ACHN (cell line): ENCODE measurements around the gene ARHGAP10.
A peak's percentile ranks its signal among the peaks of the same experiment; 100 is the strongest.
"Not testable (repeated sequence)": the region's sequence is repeated elsewhere in the genome, so short reads cannot be mapped to it uniquely, and the experiment has no call there.

Source experiments
- DNase-seq: peaks from one replicate; pipeline ENCODE4 v3.0.0-alpha.2; 2015
- in situ Hi-C: cut with HindIII; loops from 2 replicates; pipeline ENCODE4 v1.10.0; 2017; ENCODE audit warnings: low sequenced_read_pairs, low pct_ligation_motif_present, low pct_unique_long_range_greater_than_20kb

Gene ARHGAP10

DNA sequence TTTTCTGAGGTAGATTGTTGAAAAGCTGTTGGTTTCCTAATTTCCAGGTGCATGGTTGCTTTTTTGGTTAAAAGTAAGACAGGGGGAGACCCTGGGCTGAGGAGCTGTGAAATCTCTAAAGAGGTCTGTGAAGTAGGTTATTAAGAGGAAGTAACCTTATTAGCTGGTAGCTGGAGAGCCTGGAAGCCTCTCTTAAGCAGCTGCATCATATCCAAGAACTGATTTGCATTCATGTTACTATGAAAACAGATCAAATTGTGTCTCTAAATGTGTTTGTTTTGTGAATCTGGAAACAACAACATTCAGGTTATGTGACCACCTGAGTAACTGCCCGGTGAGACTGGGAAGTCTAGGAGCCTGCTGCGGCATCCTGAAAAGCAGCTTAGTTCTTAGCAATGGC, 54.1 kb downstream of the ARHGAP10 start:
- DNase-seq = no peak
- in situ Hi-C loops = no loop called here

- in situ Hi-C loops = no loop called here
- DNase-seq = no peak
Measured at GRCh38 chr4:147786531-147786930, 54.6 kb downstream of the ARHGAP10 start.

- no peak for DNase-seq
Measured at GRCh38 chr4:147787204-147787603, 55.3 kb downstream of the ARHGAP10 start.

DNA sequence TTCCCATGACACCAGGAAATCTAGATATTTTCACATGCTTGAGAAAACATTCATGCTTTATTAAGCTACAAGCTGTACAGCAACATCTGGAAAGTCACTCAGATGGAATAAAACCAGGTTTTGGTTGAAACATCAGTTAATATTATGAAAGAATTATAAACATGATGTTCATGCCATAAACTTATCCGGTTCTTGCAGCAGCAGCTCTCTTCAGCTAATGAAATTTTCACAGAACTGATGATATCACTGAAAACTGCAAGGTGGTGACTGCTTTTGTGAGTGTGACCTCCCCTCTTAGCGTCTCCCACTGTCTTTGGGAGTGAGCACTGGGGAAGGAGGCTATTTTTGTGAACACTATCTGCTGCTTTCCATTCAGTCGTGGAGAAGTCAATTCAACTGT, 56.9 kb downstream of the ARHGAP10 start:
- DNase-seq = no peak
- in situ Hi-C loops = no loop called here

More at GRCh38 chr4:147787204-147787603, 55.3 kb downstream of the ARHGAP10 start:
- in situ Hi-C loops = no loop called here

DNA sequence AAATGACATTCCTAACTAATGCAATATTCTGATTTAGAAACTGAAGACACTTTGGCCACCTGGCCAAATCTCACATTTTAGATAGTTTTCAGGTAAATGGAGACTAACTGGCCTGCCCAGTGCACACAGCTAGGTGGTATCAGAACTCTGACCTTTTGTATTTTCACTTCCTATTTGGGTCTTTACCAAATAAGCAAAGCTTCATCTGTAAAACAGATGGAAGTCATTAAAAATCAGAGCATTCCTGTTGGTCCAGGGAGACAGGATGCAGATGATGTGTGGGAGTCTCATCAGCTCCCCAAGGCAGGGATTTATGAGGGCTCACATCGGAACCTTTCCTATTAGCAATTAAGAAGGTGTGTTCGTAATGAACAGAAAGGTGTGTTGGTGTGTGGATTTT, 57.7 kb downstream of the ARHGAP10 start:
- no peak for DNase-seq
- in situ Hi-C loops = no loop called here

DNA sequence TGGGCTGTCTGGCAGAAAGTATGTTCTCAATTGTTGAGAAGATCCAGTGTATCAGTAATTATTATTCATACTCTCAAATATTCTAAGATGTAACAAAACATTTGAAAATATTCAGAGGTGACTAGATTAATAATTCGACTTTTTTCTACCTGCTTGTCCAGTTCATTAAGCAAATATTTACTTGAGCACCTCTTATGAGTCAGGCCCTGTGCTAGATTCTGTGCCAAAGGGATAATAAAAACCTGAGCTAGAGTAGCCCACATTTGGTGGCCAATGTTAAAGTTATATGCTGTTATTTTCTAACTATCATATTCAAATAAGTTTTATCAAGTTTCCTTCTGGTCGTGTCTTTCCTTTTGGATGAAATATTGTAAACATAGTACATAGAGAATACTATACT, 58.5 kb downstream of the ARHGAP10 start:
- in situ Hi-C loops = no loop called here
- DNase-seq = no peak

- in situ Hi-C loops = no loop called here
- DNase-seq = no peak
Measured at GRCh38 chr4:147791341-147791740, 59.5 kb downstream of the ARHGAP10 start.

DNA sequence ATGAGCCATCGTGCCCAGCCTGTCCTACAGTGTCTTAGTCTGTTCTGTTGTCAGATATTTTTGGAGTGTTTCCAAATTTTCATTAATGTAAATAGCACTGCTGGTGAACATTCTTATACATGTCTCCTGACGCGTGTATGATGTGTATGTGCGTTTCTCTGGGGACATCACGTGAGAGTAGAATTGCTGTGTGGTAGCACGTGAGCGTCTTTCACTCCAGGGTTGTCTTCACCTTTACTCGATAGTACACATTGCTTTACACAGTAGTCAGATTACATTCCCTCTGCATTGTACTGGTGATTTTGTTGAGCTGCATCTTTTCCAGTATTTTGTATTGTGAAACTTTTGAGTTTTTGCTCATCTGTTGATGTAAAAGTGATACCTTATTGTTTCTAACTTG, 60.0 kb downstream of the ARHGAP10 start:
- in situ Hi-C loops = no loop called here
- no peak for DNase-seq

GRCh38 chr4:147793569-147794313, 61.9 kb downstream of the ARHGAP10 start:
- in situ Hi-C loops = no loop called here

DNA sequence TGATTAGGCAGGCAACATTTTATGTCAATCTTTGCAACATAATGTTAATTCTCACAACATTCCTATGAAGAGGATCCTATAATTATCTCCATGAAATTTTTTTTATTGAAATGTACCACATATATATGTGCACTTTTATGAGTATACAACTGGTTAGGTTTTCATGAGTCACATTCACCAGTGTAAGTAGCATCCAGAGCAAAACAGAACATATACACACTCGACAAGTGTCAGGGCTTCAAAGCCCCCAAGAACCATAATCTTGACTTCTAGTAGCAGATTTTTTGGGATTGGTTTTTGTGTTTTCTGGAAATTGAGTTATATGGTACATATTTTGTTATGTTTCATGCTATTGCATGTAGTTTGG, 62.4 kb downstream of the ARHGAP10 start:
- no peak for DNase-seq
- in situ Hi-C loops = no loop called here

More at GRCh38 chr4:147793569-147794313, 61.9 kb downstream of the ARHGAP10 start:
- peak; percentile 54 for DNase-seq

DNA sequence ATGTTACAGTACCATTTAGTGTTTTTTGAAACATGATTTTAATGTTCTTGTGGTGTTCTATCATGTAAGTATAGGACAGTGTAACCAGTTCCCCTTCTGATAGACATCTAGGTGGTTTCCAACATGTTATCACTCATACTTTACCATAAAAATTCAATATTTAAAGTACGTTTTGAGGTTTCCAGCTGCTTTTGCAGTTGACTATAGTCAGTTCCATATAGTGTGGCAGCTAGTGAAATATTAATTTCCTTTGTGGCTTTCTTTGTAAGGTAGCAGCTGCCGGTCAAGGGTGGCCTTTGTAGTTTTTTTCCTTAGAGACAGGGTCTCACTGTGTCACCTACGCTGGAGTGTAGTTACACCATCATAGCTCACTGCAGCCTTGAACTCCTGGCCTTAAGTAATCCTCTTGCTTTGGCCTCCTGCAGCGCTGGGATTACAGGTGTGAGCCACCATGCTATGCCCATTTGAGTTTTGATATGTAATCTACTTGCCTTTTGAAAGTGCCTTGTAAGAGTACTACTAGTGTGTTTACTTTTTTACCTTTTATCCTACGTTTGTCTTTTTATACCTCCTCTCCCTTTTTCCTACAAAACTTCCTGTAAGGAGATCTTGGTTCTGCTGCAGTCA, 63.0 kb downstream of the ARHGAP10 start:
- DNase-seq = no peak
- in situ Hi-C loops = no loop called here

DNA sequence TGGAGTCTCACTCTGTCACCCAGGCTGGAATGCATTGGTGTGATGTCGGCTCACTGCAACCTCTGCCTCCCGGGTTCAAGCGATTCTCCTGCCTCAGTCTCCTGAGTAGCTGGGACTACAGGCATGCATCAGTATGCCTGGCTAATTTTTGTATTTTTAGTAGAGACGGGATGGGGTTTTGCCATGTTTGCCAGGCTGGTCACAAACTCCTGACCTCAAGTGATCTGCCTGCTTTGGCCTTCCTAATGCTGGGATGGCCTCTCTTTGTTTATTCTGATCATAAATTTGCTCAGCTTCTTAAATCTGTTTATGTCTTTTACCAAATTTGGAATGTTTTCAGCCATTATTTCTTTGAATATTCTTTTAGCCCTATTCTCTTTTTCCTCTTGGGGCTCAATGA, 67.2 kb downstream of the ARHGAP10 start:
- in situ Hi-C loops, DNase-seq: not testable (repeated sequence)

DNA sequence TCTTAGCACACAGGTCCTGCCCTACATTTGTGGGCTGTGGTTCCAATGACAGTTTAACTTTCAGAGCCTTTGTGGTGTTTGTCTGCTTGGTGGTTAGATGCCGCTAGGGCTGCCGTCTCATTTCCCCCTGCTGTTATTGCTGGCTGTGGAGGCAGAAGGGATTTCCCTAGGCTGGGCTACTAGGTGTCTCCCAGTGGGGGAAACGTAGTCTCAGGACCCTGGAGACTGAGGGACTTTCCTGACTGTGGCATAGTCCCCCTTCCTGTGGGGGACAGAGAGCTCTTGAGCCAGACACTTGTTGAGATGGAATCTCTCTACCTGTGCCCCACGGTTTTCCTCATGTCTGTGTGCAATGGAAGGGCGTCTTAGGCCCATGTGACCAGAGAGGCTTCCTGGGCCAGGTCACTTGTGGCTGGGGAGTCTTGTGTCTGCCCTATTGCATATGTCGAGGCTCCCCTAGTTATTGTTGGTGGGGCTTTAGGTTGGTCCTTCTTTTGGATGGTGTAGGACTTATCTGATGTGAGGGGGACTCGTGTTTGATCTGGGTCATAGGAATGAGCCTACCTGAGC, 68.2 kb downstream of the ARHGAP10 start:
- DNase-seq = no peak
- in situ Hi-C loops = no loop called here

DNA sequence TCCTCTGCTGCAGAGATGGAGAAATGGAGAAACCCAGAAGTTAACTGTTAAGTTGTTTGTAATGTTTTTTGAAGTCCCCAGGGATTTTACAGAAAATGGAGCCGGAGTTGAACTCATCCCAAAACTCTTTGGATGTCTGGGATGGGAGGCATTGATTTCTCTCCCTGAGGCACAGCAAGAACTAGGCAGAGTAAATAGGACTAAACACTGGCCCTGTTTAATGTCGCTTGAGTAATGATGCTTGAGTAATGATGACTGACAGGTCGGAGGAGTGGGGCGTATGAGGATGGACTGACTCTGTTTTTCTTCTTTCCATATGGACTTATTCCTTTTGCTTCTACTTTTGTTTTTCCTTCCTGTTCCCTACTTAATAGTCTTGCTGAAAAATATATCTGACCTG, 69.9 kb downstream of the ARHGAP10 start:
- in situ Hi-C loops = no loop called here
- DNase-seq = no peak

GRCh38 chr4:147802346-147802745, 70.5 kb downstream of the ARHGAP10 start:
- in situ Hi-C loops = no loop called here
- no peak for DNase-seq

DNA sequence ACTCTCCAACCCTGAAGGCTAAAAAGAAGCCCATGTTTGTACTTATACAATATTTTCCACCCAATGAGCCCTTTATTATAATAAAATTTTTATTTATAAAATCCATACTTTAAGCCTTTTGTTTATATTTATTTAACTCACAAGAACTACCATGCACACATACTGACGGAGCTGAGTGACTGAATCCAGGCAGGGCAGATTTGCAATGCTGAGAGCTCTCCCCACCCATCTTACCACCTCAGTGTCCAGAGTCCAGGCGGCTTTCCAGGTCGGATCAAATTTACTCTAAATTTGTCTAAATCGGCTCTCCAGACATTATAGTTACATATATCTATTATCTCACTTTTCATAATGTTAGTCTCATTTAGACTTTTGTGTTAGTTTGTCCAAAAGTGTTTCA, 74.1 kb downstream of the ARHGAP10 start:
- DNase-seq = no peak
- in situ Hi-C loops = no loop called here

- in situ Hi-C loops = no loop called here
- no peak for DNase-seq
Measured at GRCh38 chr4:147808447-147808846, 76.6 kb downstream of the ARHGAP10 start.

DNA sequence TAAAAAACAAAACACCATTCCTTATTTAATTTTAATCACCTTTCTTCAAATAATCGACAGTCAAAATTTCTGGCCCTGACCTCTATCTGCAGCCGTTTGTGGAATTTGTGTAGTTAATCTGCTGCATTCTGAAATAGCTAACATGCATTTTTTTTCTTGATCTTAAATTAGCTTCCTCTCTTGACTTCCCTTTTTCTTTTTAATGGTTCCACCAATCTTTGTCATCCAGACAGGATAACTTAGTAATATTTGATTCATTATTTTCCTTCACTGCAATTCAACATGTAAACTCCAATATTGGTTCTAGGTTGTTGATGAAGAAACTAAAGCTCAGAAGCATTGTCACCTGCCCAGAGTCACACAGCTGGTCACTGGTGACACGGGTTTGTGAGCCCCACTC, 77.3 kb downstream of the ARHGAP10 start:
- in situ Hi-C loops = no loop called here
- no peak for DNase-seq

GRCh38 chr4:147811878-147812277, 80.0 kb downstream of the ARHGAP10 start:
- DNase-seq = no peak
- in situ Hi-C loops = no loop called here
